Kidney epithelial cell (primary cell): ENCODE results near the gene DPYSL5. TPM values are rescaled to one million over a fixed set of nuclear protein-coding genes. Genes with fewer than 3 reads are reported as not detected.

Source experiments
- DNase-seq: peaks from one replicate; pipeline ENCODE4 v3.0.0-alpha.2; 2010; ENCODE audit warnings: low read depth
- H3K27me3 ChIP-seq: 2 replicates; pipeline ENCODE4 v1.6.0; 2011; ENCODE audit warnings: low read length; ENCODE audit not compliant: control insufficient read depth, insufficient read depth
- H3K36me3 ChIP-seq: 2 replicates; pipeline ENCODE4 v1.5.1; 2011; ENCODE audit warnings: low read length; ENCODE audit not compliant: control insufficient read depth, insufficient read depth
- H3K4me3 ChIP-seq: 2 replicates; pipeline ENCODE4 v1.5.1; 2011; ENCODE audit warnings: low read depth, mild to moderate bottlenecking, control low read depth, low read length
- CTCF ChIP-seq: IDR thresholded peaks from 2 replicates; pipeline ENCODE4 v1.5.1; 2011; ENCODE audit warnings: mild to moderate bottlenecking, moderate library complexity, low read length, control low read depth, inconsistent platforms; ENCODE audit not compliant: insufficient read depth, poor library complexity, severe bottlenecking
- total RNA-seq: library from RNA; depleted of rRNA; stranded (reverse); fragments of >200 nt; gene quantifications from 2 replicates; pipeline ENCODE4 v1.2.3, GENCODE V29; 2015

DPYSL5 gene
- total RNA-seq, 1 donor from 2014 or later = 1.3 TPM

GRCh38 chr2:26985807-26986206 lies 137.9 kb downstream of the DPYSL5 start:
- Histone ChIP-seq H3K27me3 (no peaks in the 10 kb centered on the region), H3K4me3 (no peak overlapping the region), H3K36me3 (no peaks in the 10 kb centered on the region)
- TF ChIP-seq CTCF = no peak
- DNase-seq = no peak

- no peaks in the 10 kb centered on the region for H3K27me3 ChIP-seq
- H3K4me3 ChIP-seq = no peak overlapping the region
- TF ChIP-seq CTCF = no peak
- no peaks in the 10 kb centered on the region for H3K36me3 ChIP-seq
- no peak for DNase-seq
Observed at GRCh38 chr2:26986576-26986975, 138.6 kb downstream of the DPYSL5 start.

GRCh38 chr2:26988058-26988860 lies 140.3 kb downstream of the DPYSL5 start:
- TF ChIP-seq CTCF = no peak
- Histone ChIP-seq H3K36me3 (no peaks in the 10 kb centered on the region), H3K4me3 (no peak overlapping the region), H3K27me3 (no peaks in the 10 kb centered on the region)
- DNase-seq = peak; percentile 52

- no peak for DNase-seq
- Histone ChIP-seq H3K36me3 (no peaks in the 10 kb centered on the region), H3K27me3 (no peaks in the 10 kb centered on the region), H3K4me3 (no peak overlapping the region)
- TF ChIP-seq CTCF = no peak
Observed at GRCh38 chr2:26989156-26989555, 141.2 kb downstream of the DPYSL5 start.

GRCh38 chr2:26991717-26992116 lies 143.8 kb downstream of the DPYSL5 start:
- no peak for DNase-seq
- H3K36me3 ChIP-seq = no peaks in the 10 kb centered on the region
- no peak for TF ChIP-seq CTCF
- no peaks in the 10 kb centered on the region for H3K27me3 ChIP-seq
- H3K4me3 ChIP-seq = no peak overlapping the region

GRCh38 chr2:26993768-26994167 lies 145.8 kb downstream of the DPYSL5 start:
- DNase-seq = no peak
- TF ChIP-seq CTCF = no peak
- no peaks in the 10 kb centered on the region for H3K27me3 ChIP-seq
- H3K4me3 ChIP-seq = no peak overlapping the region
- H3K36me3 ChIP-seq = no peaks in the 10 kb centered on the region
